GM04504 (cell line): Measurements from ENCODE around the gene LMF1.

Experiments used
- DNase-seq: peaks from one replicate; pipeline ENCODE4 v3.0.0-alpha.2; 2012; ENCODE audit warnings: low read depth

LMF1 gene

DNA sequence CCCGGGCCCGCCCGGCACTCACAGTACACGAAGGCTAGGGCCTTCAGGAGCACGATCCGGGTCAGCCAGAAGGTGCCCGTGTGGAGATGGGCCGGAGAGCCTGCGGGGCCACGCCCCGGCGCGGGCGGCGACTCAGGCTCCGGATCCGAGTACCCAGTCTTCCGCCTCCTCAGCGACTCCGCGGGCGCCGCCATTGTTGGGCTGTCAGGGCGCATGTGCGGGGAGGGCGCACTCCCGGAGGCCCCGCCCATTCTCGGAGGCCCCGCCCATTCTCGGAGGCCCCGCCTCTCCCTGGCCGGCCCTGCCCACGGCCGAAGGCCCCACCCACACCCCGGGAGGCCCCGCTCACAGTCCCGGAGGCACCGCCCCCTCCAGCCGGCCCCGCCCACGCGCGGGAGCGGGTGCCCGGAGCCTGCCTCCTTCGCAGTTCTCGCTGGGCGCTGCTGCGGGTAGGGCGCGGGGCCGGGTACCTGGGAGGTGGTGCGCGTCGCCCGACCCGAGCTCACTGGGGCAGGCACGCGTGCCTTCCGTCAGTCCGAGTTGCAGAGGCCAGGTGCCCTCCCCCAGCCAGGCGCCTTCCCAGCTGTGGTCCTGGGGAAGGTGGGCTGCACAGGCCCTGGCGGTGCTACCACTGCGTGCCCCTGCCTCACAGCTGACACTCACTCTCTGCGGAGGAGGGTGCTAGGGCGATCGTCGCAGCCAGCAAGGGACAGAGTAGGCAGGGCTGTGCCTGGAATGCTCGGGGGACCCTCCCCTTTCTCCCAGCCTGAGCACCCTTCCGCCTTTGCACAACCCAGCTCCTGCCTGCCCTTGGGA lies at the start of gene LMF1:
TSS of gene LMF1 (minus strand) at position 219 of the 816 bp plus-strand sequence. CDS start at position 215, 4 bp downstream.
- peak; percentile 67 for DNase-seq

DNA sequence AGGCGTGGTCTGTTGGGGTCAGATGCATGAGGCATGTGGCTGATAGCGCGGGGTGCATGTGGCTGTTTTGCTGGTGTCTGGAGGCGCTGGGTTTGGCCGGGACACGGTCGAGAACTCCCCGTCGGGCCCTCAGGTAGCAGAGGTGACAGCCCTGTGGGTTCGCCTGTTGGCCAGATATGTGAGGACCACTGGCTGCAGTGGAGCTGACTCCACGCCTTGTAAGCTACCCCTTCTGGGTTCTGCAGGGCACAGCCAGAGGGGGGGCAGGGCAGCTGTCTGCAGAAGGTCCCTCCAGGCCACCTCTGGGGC lies 49.3 kb upstream of the LMF1 start:
- DNase-seq: no peak

DNA sequence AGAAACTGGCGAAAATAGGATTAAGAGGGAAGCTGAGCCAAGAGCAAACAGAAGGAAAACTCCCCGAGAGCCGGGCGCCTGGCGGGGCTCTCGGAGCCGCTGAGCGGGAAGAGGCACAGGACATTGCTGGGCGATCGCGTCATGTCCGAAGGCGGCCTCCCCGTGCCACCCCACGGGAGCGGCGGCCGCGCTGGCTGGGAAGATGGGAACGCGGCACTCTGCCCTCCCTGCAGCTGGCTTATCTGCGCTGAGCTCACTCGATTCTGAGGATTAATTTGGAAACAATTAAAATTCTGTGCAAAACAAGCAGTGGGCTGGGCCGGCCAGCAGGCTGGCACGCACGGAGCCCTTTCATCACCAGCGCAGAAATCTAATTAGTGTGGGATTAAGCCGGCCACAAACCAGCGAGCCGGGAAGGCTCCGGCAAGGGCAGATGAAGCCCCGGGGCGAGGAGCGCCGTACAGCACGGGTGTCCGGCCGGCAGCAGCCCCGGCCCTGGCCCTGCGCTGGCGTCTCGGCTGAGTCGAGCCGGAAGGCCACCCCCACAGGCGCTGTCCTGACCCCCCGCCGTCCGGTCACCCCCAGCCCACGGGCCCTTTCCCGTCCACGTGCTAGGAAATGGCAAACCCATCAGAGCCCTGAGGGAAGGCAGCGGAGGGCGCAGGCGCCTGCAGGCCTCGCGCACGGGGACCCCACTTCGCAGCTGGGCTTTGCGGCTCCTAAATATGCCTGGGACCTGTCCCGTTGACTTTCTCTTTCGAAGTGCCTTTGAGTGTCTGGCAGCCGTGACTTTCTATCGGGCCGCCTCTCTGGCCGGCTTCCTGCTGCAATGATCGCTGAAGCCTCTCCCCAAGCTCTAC lies 48.7 kb upstream of the LMF1 start:
- peak; percentile 55 for DNase-seq

DNA sequence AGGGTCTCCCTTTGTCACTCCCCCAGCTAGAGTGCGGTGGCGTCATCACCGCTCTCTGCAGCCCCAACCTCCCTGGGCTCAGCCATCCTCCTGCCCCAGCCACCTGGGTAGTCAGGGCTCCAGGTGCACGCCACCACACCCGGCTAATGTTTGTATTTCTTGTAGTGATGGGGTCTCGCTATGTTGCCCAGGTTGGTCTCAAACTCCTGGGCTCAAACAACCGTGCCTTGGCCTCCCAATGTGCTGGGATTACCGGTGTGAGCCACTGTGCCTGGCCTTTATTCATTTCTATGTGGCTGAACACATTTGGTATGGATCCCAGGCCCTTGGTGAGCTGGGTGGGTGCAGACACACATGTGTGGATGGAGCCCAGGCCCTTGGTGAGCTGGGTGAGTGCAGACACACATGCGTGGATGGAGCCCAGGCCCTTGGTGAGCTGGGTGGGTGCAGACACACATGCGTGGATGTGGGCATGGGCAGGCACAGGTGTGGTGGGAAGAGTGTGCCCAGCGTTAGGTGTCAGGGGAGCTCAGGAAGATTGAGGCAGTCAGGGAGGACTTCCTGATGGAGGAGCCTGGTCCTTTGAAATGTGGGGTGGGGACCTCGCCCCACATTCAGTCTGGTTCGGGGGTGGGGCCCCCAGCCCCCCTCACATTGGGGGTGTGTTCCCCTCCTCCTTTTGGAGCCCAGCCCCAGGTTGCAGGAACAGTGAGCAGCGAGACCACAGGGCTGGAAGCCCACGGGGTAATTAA lies 47.8 kb upstream of the LMF1 start:
- DNase-seq: no peak

DNA sequence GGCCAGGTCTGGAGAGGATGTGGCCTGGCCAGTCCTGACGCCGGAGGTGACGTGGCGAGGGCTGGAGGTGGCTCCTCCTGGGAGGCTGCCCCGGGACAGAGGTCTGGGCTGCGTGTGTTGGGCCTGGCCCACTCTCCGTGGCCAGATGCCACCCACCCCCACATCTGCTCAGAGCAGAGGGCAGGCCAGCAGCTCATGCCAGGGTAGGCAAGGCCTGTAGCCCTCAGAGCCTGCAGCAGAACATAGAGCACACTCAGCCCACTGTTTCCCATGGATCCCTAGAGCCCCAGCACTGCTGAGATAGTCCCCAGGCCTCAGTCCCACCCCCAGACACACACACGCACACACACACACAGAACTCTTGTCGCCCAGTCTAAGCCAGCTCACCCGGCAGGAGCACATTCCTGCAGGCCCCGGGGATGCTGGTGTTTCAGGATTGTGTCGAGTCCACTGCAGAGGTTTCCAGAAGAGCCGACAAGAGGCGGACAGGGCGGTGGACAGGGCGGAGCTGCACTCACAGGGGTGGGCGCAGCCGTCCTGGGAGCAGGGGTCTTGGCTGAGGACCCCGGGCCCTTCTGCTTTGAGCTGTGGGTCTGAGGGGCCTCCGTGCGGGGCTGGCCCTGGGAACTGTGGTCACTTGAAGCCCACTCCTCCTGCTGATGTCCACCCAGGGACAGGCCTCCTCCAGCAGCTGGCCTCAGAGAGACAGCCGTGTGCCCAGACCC lies 44.1 kb upstream of the LMF1 start:
- no peak for DNase-seq

DNA sequence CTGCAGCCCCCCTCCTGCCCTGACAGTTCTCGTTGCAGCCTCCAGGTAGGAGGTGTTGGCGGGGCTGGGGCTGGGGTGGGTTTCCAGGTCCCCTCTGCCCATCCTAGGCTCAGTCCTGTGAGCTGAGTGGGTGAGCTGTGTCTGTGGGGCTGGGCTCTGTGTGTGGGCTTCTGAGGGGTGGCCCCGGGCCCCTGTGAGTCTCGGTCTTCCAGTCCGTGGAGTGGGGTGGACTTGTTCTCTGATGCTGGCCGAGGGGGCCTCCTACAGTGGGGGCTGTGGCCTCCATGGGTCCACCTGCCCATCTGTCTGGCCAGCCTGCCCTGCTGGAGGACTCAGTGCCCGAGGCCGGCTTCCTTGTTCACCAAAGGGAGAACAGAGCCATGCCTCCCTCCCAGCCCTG lies 43.4 kb upstream of the LMF1 start:
- DNase-seq: no peak

DNA sequence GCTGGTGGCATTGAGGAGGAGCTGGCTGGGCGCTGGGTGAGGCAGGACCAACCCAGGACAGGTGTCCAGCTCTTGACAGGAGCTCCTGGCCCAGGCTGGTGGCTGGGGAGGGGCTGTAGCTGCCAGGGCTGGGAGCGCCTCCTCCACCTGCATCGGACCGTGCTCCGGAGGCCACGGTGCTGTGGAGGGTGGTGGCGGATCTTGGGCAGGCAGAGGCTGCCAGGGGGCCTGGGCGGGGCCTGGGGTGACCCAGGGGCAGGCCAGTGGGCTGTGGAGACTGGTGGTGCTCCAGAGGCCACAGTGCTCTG lies 42.8 kb upstream of the LMF1 start:
- DNase-seq: no peak

DNA sequence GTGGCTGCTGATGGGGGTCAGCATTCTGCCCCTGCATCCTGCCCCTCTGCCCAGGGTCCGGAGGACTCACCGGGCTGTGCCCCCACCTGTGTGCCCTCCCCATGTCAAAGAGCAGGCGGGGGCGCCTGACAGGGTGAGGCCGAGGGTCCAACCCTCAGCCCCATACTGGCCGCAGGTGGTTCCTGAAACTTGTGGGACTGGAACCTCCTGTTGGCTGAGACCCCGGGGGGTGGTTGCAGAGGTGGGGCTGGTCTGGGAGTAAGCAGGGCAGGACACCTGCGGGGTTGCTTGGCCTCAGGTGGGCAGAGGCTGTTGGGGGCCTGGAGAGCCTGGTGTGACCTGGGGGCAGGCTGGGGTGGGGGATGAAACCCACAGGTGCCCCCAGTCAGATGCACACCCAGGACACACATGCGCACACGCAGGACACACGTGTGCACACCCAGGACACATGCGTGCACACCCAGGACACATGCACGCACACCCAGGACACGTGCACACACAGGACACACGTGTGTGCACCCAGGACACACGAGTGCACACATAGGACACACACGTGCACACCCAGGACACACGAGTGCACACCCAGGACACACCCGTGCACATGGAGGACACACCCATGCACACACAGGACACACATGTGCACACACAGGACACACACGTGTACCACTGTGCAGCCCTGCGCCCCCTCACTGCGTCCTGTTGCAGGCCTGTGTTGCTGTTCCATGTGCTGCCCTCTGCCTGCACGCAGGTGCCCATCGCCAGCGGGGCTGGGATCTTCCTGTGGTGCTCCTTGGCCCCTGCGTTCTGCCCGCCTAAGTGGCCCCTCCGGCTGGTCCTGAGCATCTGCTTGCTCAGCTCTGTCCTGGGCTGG lies 42.2 kb upstream of the LMF1 start:
- no peak for DNase-seq

DNA sequence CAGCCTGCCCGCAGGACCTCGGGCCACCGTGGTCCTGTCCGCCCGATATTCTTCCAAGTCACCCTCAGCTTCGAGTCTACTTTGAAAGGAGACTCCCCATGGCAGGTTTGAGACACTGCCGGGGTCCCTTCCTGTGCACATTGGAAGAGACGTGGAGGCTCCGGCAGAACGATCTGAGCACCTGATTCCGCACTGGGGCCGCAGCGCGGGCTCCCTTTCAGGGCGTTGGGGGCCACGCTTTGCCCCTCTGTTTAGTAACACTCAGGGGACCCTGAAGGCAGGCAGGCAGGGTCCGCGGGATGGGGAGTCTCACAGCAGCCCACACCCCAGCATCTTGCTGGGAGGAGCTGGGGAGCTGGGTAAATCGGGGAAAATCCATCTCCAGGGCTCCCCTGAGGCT lies 41.4 kb upstream of the LMF1 start:
- no peak for DNase-seq

DNA sequence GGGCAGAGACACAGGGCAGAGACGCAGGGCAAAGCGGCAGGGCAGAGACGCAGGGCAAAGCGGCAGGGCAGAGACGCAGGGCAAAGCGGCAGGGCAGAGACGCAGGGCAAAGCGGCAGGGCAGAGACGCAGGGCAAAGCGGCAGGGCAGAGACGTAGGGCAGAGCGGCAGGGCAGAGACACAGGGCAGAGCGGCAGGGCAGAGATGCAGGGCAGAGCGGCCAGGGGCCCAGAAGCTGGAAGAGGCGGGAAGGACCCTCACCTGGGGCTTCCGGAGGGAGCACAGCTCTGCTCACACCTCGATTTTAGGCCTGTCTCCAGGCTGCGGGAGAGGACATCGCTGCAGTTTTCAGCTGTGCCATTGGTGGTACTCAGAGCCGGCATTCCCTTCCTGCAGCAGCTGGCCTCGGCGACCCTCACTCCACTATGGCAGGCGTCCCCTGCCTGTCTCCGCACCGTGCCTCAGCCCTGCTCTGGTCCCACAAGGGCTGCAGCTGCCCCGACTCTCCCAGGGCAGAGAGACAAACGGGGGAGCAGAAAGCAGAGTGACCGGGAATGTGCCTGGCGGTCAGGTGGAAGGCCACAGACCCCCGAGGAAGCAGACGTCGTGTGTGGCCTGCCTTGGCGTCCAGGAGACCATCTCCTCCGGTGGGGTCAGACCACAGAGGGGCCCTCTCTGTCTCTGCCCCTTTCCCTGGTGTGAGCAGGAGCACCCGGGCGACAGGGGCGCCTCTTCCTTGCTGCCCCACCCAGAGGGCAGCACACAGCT lies 40.7 kb upstream of the LMF1 start:
- DNase-seq: no peak

DNA sequence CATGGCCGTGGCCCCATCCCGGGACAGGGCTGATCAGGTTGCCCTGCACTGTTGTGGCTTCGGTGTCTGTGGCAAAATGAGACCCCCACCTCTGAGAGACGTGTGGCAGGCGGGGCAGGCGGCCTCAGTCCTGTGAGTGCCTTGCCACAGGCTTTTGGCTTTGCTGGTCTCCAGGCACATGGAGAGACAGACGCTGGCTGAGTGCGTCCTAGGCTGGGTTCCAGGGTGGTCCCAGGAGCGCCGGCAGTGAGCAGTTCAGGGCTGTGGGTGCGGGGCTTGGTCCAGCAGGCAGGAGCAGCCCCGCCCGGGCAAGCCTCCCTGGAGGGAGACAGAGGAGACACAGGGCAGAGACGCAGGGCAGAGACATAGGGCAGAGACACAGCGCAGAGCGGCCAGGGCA lies 40.0 kb upstream of the LMF1 start:
- no peak for DNase-seq

DNA sequence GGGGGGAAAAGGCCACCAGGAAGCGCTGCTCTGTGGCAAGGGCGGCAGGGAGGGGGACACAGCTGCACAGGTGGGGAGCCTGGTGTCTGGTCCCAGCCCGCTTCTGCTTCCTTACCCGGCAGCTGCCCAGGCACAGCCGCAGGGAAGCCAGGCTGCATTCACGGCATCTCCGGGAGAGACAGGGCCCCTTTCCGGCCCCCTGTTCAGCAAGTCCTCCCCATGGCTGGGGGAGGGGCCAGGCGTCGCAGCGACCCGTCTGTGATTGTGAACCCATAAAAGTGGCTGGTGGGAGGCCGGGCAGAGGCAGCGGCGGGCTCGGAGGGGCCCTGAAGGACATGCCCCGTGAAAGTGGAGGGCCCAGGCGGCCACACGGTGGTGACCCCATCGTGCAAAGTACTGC lies 39.5 kb upstream of the LMF1 start:
- DNase-seq: no peak

DNA sequence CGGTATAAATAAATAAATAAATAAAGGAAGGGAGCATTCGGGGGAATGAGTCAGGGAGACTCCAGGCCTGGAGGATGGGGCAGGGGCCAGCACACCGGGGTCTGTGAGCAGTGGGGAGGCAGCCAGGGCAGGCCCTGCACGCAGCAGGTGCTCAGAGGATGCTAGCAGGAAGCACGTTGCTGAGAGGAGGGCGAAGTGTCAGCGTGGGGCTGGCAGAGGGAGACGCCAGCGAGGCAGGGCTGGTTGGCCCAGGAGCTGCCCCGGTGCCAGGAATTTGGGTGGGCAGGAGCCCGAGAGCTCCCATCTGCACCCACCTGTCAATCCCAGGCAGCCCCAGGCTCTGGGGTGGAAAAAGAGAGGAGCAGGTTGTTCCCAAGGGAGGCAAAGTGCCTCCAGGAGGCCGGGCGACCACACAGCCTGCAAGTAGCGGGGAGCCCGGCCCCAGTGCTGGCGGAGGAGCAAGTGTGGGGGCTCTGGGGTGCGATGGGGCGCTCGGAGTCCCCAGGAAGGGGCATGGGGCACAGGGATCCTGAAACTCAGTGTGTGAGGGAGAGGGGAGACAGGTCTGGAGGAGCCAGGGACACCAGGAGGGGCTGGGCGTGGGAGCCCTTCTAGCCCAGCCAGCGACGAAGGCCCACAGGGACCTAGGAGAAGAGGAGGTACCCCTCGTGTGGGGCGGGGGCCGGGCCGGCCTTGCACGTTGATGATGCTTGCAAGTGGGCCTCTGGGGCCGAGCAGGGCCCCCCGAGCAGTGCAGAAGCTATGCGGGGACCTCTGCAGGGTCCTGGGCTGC lies 38.8 kb upstream of the LMF1 start:
- DNase-seq: no peak

DNA sequence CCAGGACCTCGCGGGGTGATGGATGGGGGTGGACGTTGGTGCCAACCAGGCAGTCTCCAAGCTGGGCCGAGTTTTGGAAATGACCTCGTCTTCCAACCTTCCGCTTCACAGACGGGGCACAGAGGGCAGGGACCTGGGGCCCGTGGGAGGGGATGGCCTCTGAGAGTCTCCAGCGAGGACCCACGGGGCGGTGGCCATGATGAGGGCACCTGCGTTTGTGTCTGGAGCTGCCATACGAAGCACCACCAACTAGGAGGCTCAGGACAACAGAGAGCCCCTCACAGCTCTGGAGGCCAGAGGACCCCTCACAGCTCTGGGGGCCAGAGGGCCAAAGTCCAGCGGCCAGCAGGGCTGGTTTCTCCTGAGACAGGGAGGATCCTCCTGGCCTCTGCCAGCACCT lies 37.3 kb upstream of the LMF1 start:
- DNase-seq: no peak

DNA sequence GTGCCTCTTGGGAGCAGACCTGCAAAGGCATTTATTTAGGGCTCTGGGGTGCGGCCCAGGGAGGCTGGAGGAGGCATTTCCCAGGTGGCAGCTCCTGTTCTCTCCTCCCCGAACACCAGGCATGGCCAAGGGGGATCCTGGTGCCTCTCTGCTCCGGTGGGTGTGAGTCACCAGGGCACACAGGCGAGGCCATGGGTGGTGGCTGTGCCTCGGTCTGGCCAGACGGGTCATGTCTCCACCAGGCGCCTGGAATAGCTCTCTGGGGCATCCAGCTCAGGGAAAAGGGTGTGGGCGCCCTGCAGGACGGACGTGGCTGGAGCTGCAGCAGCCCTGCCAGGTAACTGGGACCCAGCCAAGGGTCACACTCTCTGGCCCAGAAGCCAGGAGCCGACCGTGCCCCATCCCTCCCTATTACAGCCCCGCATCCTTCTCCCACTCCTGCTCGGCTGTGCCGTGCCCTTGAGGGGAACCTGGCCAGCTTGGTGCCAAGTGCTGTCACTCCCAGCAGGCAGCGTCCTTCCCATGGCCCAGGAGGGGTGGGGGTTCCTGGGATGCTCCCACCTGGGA lies 36.6 kb upstream of the LMF1 start:
- DNase-seq: no peak

DNA sequence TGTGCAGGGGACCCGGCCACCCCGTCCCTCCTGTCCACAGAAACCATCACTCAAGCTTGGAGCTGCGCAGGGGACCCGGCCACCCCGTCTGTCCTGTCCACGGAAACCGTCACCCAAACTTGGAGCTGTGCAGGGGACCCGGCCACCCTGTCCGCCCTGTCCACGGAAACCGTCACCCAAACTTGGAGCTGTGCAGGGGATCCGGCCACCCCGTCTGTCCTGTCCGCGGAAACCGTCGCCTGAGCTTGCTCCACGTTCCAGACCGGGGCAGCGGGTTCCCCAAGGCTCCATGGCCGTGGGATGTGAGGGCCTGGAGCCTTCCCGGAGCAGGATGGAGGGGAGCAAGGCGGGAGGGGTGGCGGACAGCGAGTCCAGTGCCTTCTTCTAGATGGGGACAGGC lies 36.0 kb upstream of the LMF1 start:
- DNase-seq: no peak

DNA sequence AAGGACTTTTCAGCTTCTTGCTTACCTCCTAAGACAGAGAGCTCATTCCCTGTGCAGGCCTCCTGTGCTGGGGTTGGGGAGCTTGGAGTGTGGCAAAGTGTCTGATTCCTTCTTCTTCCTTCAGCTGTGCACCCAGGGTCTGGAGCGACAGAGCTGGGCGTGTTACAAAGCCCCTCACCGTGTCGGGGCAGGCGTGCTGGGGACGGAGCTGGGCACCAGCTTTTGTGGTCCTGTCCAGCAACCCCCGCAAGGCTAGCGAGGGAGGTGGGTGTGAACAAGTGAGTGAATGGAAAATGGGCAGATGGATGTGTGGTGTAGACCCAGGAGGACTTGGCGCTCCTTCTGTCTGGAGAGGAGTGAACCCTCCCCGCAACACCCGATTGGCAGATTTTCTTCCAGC lies 34.5 kb upstream of the LMF1 start:
- DNase-seq: no peak

DNA sequence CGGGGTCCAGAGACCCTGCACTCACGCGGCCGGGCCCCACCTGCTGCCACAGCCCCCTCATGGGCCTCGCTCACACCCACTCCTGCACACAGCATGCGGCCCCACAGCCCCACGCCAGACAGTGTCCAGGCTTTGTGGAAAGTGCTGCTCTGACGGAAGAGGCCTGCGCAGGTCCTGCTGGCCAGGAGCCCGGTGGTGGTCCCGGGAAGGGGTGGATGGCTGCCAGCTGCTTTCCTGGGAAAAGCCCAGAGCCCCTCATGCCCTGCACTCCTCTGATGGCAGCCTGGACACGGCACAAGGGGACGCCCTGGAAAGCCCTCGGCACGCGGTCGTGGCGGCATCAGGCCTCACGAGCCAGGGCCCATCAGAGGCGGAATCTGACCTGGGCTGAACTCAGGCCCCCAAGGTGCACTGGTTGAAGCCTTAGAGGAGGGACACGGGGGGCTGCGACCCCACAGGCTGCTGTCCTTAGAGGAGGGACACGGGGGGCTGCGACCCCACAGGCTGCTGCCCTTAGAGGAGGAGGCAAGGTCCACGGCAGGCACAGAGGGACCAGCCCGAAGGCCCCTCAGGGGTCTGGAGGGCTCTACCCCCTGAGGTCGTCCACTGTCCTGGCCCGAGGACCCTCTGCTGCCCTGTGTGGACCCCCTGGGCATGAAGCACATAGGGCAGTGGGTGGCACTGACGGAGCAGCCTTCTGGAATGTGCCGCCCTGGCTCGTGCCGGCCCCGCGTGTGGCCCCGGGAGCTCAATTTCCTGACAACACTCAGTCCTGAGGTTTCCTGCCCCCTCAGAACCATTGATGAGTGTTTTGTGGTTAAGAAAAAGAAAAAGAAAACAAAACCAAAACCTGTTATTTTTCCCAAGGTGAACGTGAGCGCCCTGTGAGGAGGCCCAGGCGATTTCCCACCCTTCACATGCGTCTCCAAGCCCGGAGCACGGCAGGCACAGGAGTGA lies 32.9 kb upstream of the LMF1 start:
- no peak for DNase-seq
